K562 (cell line): ENCODE data around the gene YIF1A. TPM values are rescaled to one million over a fixed set of nuclear protein-coding genes. Genes with fewer than 3 reads are reported as not detected.

Experiments
- ATAC-seq: fragments of 200-7000 bp; cut with Tn5 transposase; 3 replicates; pipeline ENCODE4 v1.9.1; 2020; ENCODE audit warnings: moderate library complexity
- BruUV-seq: library from RNA; stranded (reverse); fragments of 400-500 nt; replicated peaks from 2 replicates; lab custom pipeline; 2021; lab: Mats Ljungman, UMichigan
- CTCF ChIA-PET: fragments of 300-600 bp; formaldehyde crosslinking; extraction: SDS; loops from one replicate; lab custom pipeline; 2021; ENCODE audit warnings: low intra/inter-chr PET ratio; lab: Yijun Ruan, JAX
- POLR2A ChIA-PET: fragments of 300-600, 350-650 bp; sonication (Branson Sonifier 250); formaldehyde crosslinking; extraction: SDS; loops from one replicate; lab custom pipeline; 2021; ENCODE audit warnings: antibody characterized with exemption, inconsistent platforms; lab: Yijun Ruan, JAX
- DNase-seq, 4 experiments: peaks; one replicate each; pipeline versions ENCODE4 v3.0.0 to v3.0.0-alpha.2; 2011 to 2018; ENCODE audit warnings: low spot score in 3 of 4, mixed read lengths in 3 of 4; ENCODE audit errors: extremely low read depth in 1 of 4
- FAIRE-seq: peaks from 2 replicates; lab custom pipeline; 2011; peaks lifted over from hg19 to GRCh38; lab: Jason Lieb, UNC
- H2AFZ ChIP-seq: 2 replicates; pipeline ENCODE4 v1.6.0; 2011; ENCODE audit warnings: low read depth, low read length, control low read depth, inconsistent platforms
- H3K27ac ChIP-seq: fragments of 200-600 bp; 3 replicates; pipeline ENCODE4 v1.8.0; 2011; ENCODE audit warnings: low read depth, mild to moderate bottlenecking, control low read depth, inconsistent platforms, low read length, moderate library complexity, mixed read lengths; ENCODE audit errors: extremely low read depth
- H3K27me3 ChIP-seq, 2 experiments: fragments of 300-600 bp in 1 of 2; 2 replicates in 1 of 2; 3 replicates in 1 of 2; pipeline versions ENCODE4 v1.6.0 to v1.8.0; 2011; ENCODE audit warnings: inconsistent platforms in 2 of 2, low read length in 2 of 2, mild to moderate bottlenecking in 1 of 2, mixed read lengths in 1 of 2, moderate library complexity in 1 of 2; ENCODE audit not compliant: control insufficient read depth in 2 of 2, insufficient read depth in 2 of 2
- H3K36me3 ChIP-seq: fragments of 300-600 bp; 3 replicates; pipeline ENCODE4 v1.8.0; 2011; ENCODE audit warnings: mild to moderate bottlenecking, low read length, inconsistent platforms; ENCODE audit not compliant: control insufficient read depth, insufficient read depth
- H3K4me1 ChIP-seq, 2 experiments: fragments of 200-600 bp in 1 of 2; replicated peaks in 1 of 2; 2 replicates in 1 of 2; 3 replicates in 1 of 2; pipeline versions ENCODE4 v1.5.1 to v1.8.0; 2011; ENCODE audit warnings: inconsistent platforms in 2 of 2, low read length in 2 of 2, mild to moderate bottlenecking in 1 of 2, mixed read lengths in 1 of 2, moderate library complexity in 1 of 2; ENCODE audit not compliant: control insufficient read depth in 2 of 2, insufficient read depth in 2 of 2
- H3K4me2 ChIP-seq: 2 replicates; pipeline ENCODE4 v1.6.1; 2011; ENCODE audit warnings: low read length, control low read depth, inconsistent platforms, mixed read lengths; ENCODE audit not compliant: insufficient read depth
- H3K4me3 ChIP-seq: fragments of 200-600 bp; sonication (generic), shearing (Covaris generic); 2 replicates; pipeline ENCODE4 v1.5.1; 2016; ENCODE audit warnings: control low read depth, inconsistent platforms
- H3K79me2 ChIP-seq: fragments of 200-600 bp; 3 replicates; pipeline ENCODE4 v1.8.0; 2011; ENCODE audit warnings: low read length, inconsistent platforms; ENCODE audit not compliant: control insufficient read depth, insufficient read depth
- H3K9ac ChIP-seq, 2 experiments: 2 replicates each; pipeline versions ENCODE4 v1.6.0 to v1.6.1; 2011; ENCODE audit warnings: low read depth in 2 of 2, low read length in 2 of 2, control low read depth in 1 of 2, inconsistent platforms in 1 of 2, mild to moderate bottlenecking in 1 of 2, mixed read lengths in 1 of 2; ENCODE audit not compliant: insufficient read depth in 1 of 2
- H3K9me1 ChIP-seq: one replicate; pipeline ENCODE4 v1.6.0; 2011; ENCODE audit warnings: inconsistent platforms, mild to moderate bottlenecking, low read length, moderate library complexity; ENCODE audit not compliant: control insufficient read depth, insufficient read depth
- H3K9me3 ChIP-seq: replicated peaks from 2 replicates; pipeline ENCODE4 v1.5.1; 2011; ENCODE audit warnings: low read depth, low read length, inconsistent platforms; ENCODE audit not compliant: control insufficient read depth, insufficient read depth
- H4K20me1 ChIP-seq: replicated peaks from 2 replicates; pipeline ENCODE4 v1.6.1; 2011; ENCODE audit warnings: low read length, inconsistent platforms, mixed read lengths; ENCODE audit not compliant: control insufficient read depth, insufficient read depth
- BCOR ChIP-seq: fragments of 450-650 bp; IDR thresholded peaks from 2 replicates; pipeline ENCODE4 v1.6.1; 2016
- CCAR2 ChIP-seq: fragments of 200-400 bp; formaldehyde crosslinking; IDR thresholded peaks from 2 replicates; pipeline ENCODE4 v1.6.1; 2017; ENCODE audit warnings: mild to moderate bottlenecking, low read depth, low read length
- HMG20B ChIP-seq: fragments of 250-450 bp; sonication (Bioruptor Pico); IDR thresholded peaks from 2 replicates; pipeline ENCODE4 v1.5.0; 2021; ENCODE audit warnings: mild to moderate bottlenecking
- RBM17 ChIP-seq: fragments of 200-400 bp; formaldehyde crosslinking; IDR thresholded peaks from 2 replicates; pipeline ENCODE4 v1.6.1; 2017; ENCODE audit warnings: low read depth, mild to moderate bottlenecking, low read length, borderline replicate concordance
- RBM25 ChIP-seq: fragments of 200-400 bp; formaldehyde crosslinking; IDR thresholded peaks from 2 replicates; pipeline ENCODE4 v1.6.1; 2018; ENCODE audit warnings: low read length, low read depth, moderate library complexity; ENCODE audit not compliant: severe bottlenecking
- TRIM28 ChIP-seq: fragments of 450-650 bp; IDR thresholded peaks from 2 replicates; pipeline ENCODE4 v1.6.1; 2017
- WGBS: fragments of 100-300 bp; shearing (Covaris generic); methylation state at CpG from one replicate; pipeline ENCODE4 v1.1.6; 2016; ENCODE audit warnings: low coverage, mixed read lengths; ENCODE audit not compliant: insufficient coverage; ENCODE audit errors: missing lambda C conversion rate; 5-methylcytosine and 5-hydroxymethylcytosine counted together
- in situ Hi-C: fragments of 300-500 bp; cut with MboI; formaldehyde crosslinking; loops from 4 replicates; pipeline ENCODE4 v1.15.0; 2018; ENCODE audit warnings: inconsistent platforms, mixed read lengths
- intact Hi-C: fragments of 100-400 bp; cut with micrococcal nuclease; formaldehyde crosslinking; loops from 2 replicates; pipeline ENCODE4 v1.14.2; 2022
- polyA plus RNA-seq, 8 experiments: library from polyadenylated mRNA; depleted of rRNA in 4 of 8; stranded (reverse) in 5 of 8; unstranded in 3 of 8; fragments of >200 nt; fragmentation: Nextera tagmentation in 2 of 8; fragmentation: Illumina TruSeq in 1 of 8; extraction: Ambion mirVana in 2 of 8; extraction: Trizol in 1 of 8; gene quantifications; 2 replicates each; pipeline versions ENCODE4 v1.2.1 to v1.2.3, GENCODE V29; 2011 to 2014; ENCODE audit warnings: inconsistent platforms in 1 of 8, missing spikeins in 1 of 8
- total RNA-seq, 7 experiments: library from RNA; depleted of rRNA in 6 of 7; stranded (reverse); fragments of >200 nt in 6 of 7; fragmentation: Illumina TruSeq in 2 of 7; extraction: Trizol in 2 of 7; gene quantifications; 2 replicates each; pipeline versions ENCODE4 v1.2.1 to v1.2.3, GENCODE V29; 2011 to 2021; ENCODE audit warnings: low replicate concordance in 1 of 7

The YIF1A gene
- total and polyA plus RNA-seq, 9 of the 15 experiments (the other 6 are each of a cell fraction or from before 2014, with no cell fraction given): 8.6 to 121 (median 77.2) TPM

- no peak for DNase-seq
- Histone ChIP-seq H3K4me3 (no peak overlapping the region), H3K9me1 (no peaks in the 10 kb centered on the region), H2AFZ (no peak overlapping the region), H4K20me1 (0 out of 2 replicates have a peak, but pooled peaks cover 5% of the 10 kb centered on the region), H3K27ac (no peak overlapping the region)
- BruUV-seq: no TSS peak
- in situ Hi-C loops (no loop called here), intact Hi-C loops (no loop called here)
- WGBS: 40% methylated on average over 24 of the region's 30 CpGs
- no peak for FAIRE-seq
- peak; percentile 34 for TF ChIP-seq RBM25
- no peak for TF ChIP-seq HMG20B (CRISPR knock-in tag)
- TF ChIP-seq BCOR: peak; percentile 19; the same call in 1 of the 2 replicates
- no peak for TF ChIP-seq TRIM28
- no peak for TF ChIP-seq RBM17
- TF ChIP-seq CCAR2: no peak
- TF ChIP-seq, all 486 proteins: peak for 2
- CTCF ChIA-PET: no interaction called here
- no peaks in the 10 kb centered on the region for H3K36me3 ChIP-seq
- H3K79me2 ChIP-seq: no peaks in the 10 kb centered on the region
- H3K27me3 ChIP-seq: peaks cover 0 to 8% of the 10 kb centered on the region in 2 experiments; a peak in 2 of 5 replicates
- peaks cover 7 to 43% of the 10 kb centered on the region in 2 experiments for H3K4me1 ChIP-seq
- no peak overlapping the region for H3K4me2 ChIP-seq
- H3K9me3 ChIP-seq: no peaks in the 10 kb centered on the region
- no peak for ATAC-seq
- no peak overlapping the region for H3K9ac ChIP-seq
- POLR2A ChIA-PET: no interaction called here
These were observed 5.1 kb upstream of the YIF1A start for GRCh38 chr11:66293777-66294625.
